Hair follicular keratinocyte (primary cell): ENCODE measurements around the gene VPS8. TPM values are rescaled to one million over a fixed set of nuclear protein-coding genes. Genes with fewer than 3 reads are reported as not detected.

Source experiments
- total RNA-seq: library from RNA; depleted of rRNA; stranded (reverse); fragments of >200 nt; gene quantifications from 2 replicates; pipeline ENCODE4 v1.2.3, GENCODE V29; 2015

VPS8 gene
- total RNA-seq = 14.1 and 19.8 TPM in 2 replicates

GRCh38 chr3:184811999-184812661 is at the start of gene VPS8:
Gene VPS8, plus strand, starts transcription at chr3:184812166. Its CDS starts 12,467 bp downstream, at chr3:184824633.

Other genes with a start within 250 kb of the VPS8 start
- gene MAGEF1, start 100.1 kb upstream of the VPS8 start, total RNA-seq = 15.1 and 24.0 TPM in 2 replicates